Colonic mucosa (tissue), 4 donors: Measurements from ENCODE around the gene PSMD10. TPM values are rescaled to one million over a fixed set of nuclear protein-coding genes. Genes with fewer than 3 reads are reported as not detected.

Source experiments
- DNase-seq: peaks from one replicate; pipeline ENCODE4 v3.0.0-alpha.2; 2020
- H3K27ac ChIP-seq: fragments of 200-600 bp; one replicate; pipeline ENCODE4 v1.8.0; 2021
- H3K27me3 ChIP-seq: fragments of 200-600 bp; one replicate; pipeline ENCODE4 v1.8.0; 2021
- H3K36me3 ChIP-seq: fragments of 200-600 bp; one replicate; pipeline ENCODE4 v1.8.0; 2021
- H3K4me1 ChIP-seq: fragments of 200-600 bp; one replicate; pipeline ENCODE4 v1.8.0; 2021; ENCODE audit warnings: mild to moderate bottlenecking
- H3K4me3 ChIP-seq: fragments of 200-600 bp; one replicate; pipeline ENCODE4 v1.8.0; 2021
- H3K9ac ChIP-seq, 2 donors: one replicate each; pipeline ENCODE4 v1.7.0; 2013; ENCODE audit warnings: control low read depth in 2 of 2, low read depth in 2 of 2, low read length in 2 of 2
- H3K9me3 ChIP-seq: fragments of 200-600 bp; one replicate; pipeline ENCODE4 v1.8.0; 2021
- CTCF ChIP-seq: fragments of 200-600 bp; IDR thresholded peaks from one replicate; pipeline ENCODE4 v1.8.0; 2022; ENCODE audit warnings: antibody characterized with exemption, mild to moderate bottlenecking
- intact Hi-C: fragments of 100-400 bp; cut with DNase I; formaldehyde crosslinking; loops from one replicate; pipeline ENCODE4 v1.14.1; 2022
- total RNA-seq, 2 donors: library from RNA; stranded (reverse); fragmentation: NEBNext Ultra II Directional in 1 of 2; extraction: Animal tissue kit (Norgen Biotek cat#: 25700) in 1 of 2; gene quantifications; one replicate each; pipeline ENCODE4 v1.2.1, GENCODE V29; 2021
- donor health status: healthy.
- donor health status: DM: no; HTN: no; CAD: no.
- donor health status: DM: no; HTN: no; CAD: no.

The PSMD10 gene
- total RNA-seq, 2 donors from 2014 or later, result 44.2 to 48.6 TPM

GRCh38 chrX:108072746-108073145 lies 18.6 kb downstream of the PSMD10 start:
- Histone ChIP-seq H3K27me3 (no peaks in the 10 kb centered on the region), H3K4me1 (no peaks in the 10 kb centered on the region), H3K36me3 (no peaks in the 10 kb centered on the region), H3K4me3 (no peak overlapping the region), H3K27ac (no peak overlapping the region), H3K9me3 (no peaks in the 10 kb centered on the region), H3K9ac (no peak overlapping the region)
- no peak for TF ChIP-seq CTCF
- DNase-seq, result no peak
- intact Hi-C loops, result no loop called here

GRCh38 chrX:108071578-108071977 lies 19.8 kb downstream of the PSMD10 start:
- H3K4me3 ChIP-seq, result no peak overlapping the region
- no peak overlapping the region for H3K9ac ChIP-seq
- no peak overlapping the region for H3K27ac ChIP-seq
- DNase-seq, result no peak
- no peak for TF ChIP-seq CTCF
- intact Hi-C loops, result no loop called here
- no peaks in the 10 kb centered on the region for H3K4me1 ChIP-seq
- H3K27me3 ChIP-seq, result no peaks in the 10 kb centered on the region
- H3K36me3 ChIP-seq, result no peaks in the 10 kb centered on the region
- H3K9me3 ChIP-seq, result no peaks in the 10 kb centered on the region

DNA sequence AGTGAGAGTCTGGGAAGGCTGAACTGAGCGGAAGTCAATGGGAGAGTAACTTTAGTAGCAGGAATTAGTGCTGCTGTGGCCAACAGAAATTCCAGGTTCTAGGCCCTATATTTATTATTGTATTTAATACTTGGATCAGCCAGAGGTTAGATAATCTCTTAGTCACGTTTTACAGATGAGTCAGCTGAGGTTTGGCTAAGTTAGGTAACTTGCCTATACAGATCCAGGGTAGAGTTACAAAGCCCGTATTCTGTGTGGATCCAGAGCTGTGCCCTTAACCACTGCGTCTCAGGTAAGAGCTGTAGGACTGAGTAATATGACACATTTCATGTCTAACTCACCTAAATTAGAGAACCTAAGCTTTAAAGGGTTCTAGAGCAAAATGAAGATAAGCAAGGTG lies 20.5 kb downstream of the PSMD10 start:
- Histone ChIP-seq H3K9me3 (no peaks in the 10 kb centered on the region), H3K27ac (no peak overlapping the region), H3K27me3 (peaks cover 2% of the 10 kb centered on the region), H3K4me3 (no peak overlapping the region), H3K4me1 (no peaks in the 10 kb centered on the region), H3K9ac (no peak overlapping the region), H3K36me3 (no peaks in the 10 kb centered on the region)
- intact Hi-C loops, result no loop called here
- no peak for TF ChIP-seq CTCF
- DNase-seq, result no peak

DNA sequence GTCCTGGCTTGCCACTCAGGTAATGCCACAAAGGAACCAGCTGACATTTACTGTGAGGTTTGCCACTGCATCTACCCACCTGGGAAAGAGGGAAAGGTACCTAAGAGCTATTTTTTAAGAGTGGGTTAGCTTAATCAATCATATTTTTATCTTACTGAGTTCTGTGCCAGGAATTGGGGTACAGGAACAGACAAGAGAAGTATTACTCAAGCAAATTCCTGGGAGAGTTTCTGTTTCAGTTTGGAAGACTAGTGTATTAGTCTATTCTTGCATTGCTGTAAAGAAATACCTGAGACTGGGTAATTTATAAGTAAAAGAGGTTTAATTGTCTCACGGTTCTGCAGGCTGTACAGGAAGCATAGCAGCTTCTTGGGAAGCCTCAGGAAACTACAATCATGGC lies 23.2 kb downstream of the PSMD10 start:
- Histone ChIP-seq H3K4me3 (no peak overlapping the region), H3K4me1 (no peaks in the 10 kb centered on the region), H3K9me3 (no peaks in the 10 kb centered on the region), H3K36me3 (no peaks in the 10 kb centered on the region), H3K27ac (no peak overlapping the region), H3K27me3 (peaks cover 3% of the 10 kb centered on the region), H3K9ac (no peak overlapping the region)
- no peak for DNase-seq
- TF ChIP-seq CTCF, result no peak
- intact Hi-C loops, result loop anchor here (5.0 kb wide), 1 partner anchor 51 kb away; no protein-coding TSS in a partner anchor

DNA sequence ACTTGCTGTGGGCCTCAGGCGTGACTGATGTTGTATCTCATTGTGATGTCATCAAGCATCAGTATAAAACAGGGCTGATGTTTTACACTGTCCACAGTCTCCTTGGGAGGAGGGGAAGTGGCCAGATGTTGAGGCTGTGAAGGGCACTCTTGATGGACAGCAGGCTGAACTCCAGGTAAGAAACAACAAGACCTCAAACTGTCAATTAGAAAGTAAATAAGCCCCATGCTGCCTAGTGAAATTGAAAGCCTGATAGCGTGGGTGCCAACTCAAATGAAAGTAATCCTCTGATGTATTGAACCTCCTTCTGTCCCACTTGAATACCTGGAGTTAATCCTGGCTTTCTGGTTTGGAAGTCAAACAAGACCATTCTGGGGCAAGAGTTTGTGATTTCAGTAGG lies 26.7 kb downstream of the PSMD10 start:
- Histone ChIP-seq H3K9ac (no peak overlapping the region), H3K36me3 (no peaks in the 10 kb centered on the region), H3K4me1 (no peaks in the 10 kb centered on the region), H3K9me3 (no peaks in the 10 kb centered on the region), H3K27ac (no peak overlapping the region), H3K4me3 (no peak overlapping the region), H3K27me3 (peaks cover 3% of the 10 kb centered on the region)
- intact Hi-C loops, result loop anchor here (5.0 kb wide), 1 partner anchor 47 kb away; no protein-coding TSS in a partner anchor
- no peak for TF ChIP-seq CTCF
- no peak for DNase-seq

DNA sequence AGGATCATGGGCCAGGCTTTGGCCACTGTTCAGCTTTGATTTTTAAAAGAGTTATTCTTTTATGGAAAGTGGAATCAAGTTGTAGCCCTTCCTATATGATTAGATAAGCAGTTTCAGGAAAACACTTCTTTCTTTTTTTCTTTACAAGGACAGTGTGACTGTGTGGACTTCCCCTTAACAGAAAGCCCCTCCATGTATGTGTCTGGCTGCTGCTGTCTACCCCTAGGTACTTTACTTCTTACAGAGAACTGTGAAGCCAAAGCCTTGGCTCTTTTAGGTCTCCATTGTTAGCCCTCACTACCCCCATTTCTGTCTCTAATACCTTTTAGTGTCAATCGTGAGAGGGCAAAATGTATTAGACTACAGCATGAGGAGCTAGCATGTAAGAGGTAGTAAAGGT lies 27.3 kb downstream of the PSMD10 start:
- intact Hi-C loops, result no loop called here
- peaks cover 3% of the 10 kb centered on the region for H3K27me3 ChIP-seq
- no peak overlapping the region for H3K4me3 ChIP-seq
- no peak overlapping the region for H3K27ac ChIP-seq
- no peak for DNase-seq
- no peaks in the 10 kb centered on the region for H3K9me3 ChIP-seq
- H3K4me1 ChIP-seq, result no peaks in the 10 kb centered on the region
- no peak overlapping the region for H3K9ac ChIP-seq
- H3K36me3 ChIP-seq, result no peaks in the 10 kb centered on the region
- TF ChIP-seq CTCF, result no peak
